ENCODE data around the gene F3.

Gene F3

GRCh38 chr1:94560333-94560732 lies 18.8 kb upstream of the F3 start:
- H3K9me3 ChIP-seq (replicated peaks in 1 of 2; ENCODE audit: control insufficient read depth in 2 of 2, insufficient read depth in 1 of 2, low read depth in 1 of 2, low read length in 2 of 2): peaks cover 2 to 3% of the 10 kb centered on the region in 2 donors
- H3K27me3 ChIP-seq (ENCODE audit: control insufficient read depth in 3 of 3, insufficient read depth in 3 of 3, low read depth in 1 of 3, low read length in 3 of 3): no peaks in the 10 kb centered on the region
- H3K4me2 ChIP-seq (ENCODE audit: insufficient read depth, low read length, poor library complexity, severe bottlenecking): no peak overlapping the region
- no peak overlapping the region for H3K18ac ChIP-seq (ENCODE audit: low read length)
- H2BK12ac ChIP-seq (ENCODE audit: low read length): no peak overlapping the region
- H3K9ac ChIP-seq (ENCODE audit: low read depth, low read length, poor library complexity): no peak overlapping the region
- WGBS, 2 donors (ENCODE audit: extremely low coverage in 2 of 2, insufficient read length in 2 of 2, insufficient replicate concordance in 1 of 2): no CpG with 5 or more reads among the region's 1 CpG
- no peak overlapping the region for H3K27ac ChIP-seq (replicated peaks; ENCODE audit: low read length)
- no peak overlapping the region for H3K4me3 ChIP-seq (ENCODE audit: low read length in 2 of 2)
- no peaks in the 10 kb centered on the region for H3K36me3 ChIP-seq (replicated peaks in 1 of 2; ENCODE audit: control insufficient read depth in 2 of 2, insufficient read depth in 2 of 2, low read length in 2 of 2)
- H2BK15ac ChIP-seq (ENCODE audit: low read length): no peak overlapping the region
- no peak overlapping the region for H4K91ac ChIP-seq (ENCODE audit: low read depth, low read length, poor library complexity)
- H3K4ac ChIP-seq (ENCODE audit: low read length): no peak overlapping the region
- H3K23ac ChIP-seq (ENCODE audit: low read depth, low read length, poor library complexity): no peak overlapping the region
- H2BK5ac ChIP-seq (ENCODE audit: low read length): no peak overlapping the region
- H2BK120ac ChIP-seq (ENCODE audit: low read depth, low read length): no peak overlapping the region
- no peak overlapping the region for H2AFZ ChIP-seq (ENCODE audit: low read length)
- no peaks in the 10 kb centered on the region for H3K79me1 ChIP-seq (ENCODE audit: low read depth, low read length)
- peaks cover 5 to 9% of the 10 kb centered on the region in 2 donors for H3K4me1 ChIP-seq (ENCODE audit: control insufficient read depth in 2 of 2, insufficient read depth in 1 of 2, low read depth in 1 of 2, low read length in 2 of 2)
- DNase-seq (ENCODE audit: low spot score): no peak
- H2AK5ac ChIP-seq (ENCODE audit: low read depth, low read length): no peak overlapping the region
- no peak overlapping the region for H3K14ac ChIP-seq (ENCODE audit: low read length)
- no peak overlapping the region for H4K8ac ChIP-seq (ENCODE audit: low read depth, low read length)

GRCh38 chr1:94559921-94560320 lies 18.4 kb upstream of the F3 start:
- no CpG with 5 or more reads among the region's 1 CpG for WGBS, 2 donors (ENCODE audit: extremely low coverage in 2 of 2, insufficient read length in 2 of 2, insufficient replicate concordance in 1 of 2)
- no peak overlapping the region for H3K27ac ChIP-seq (replicated peaks; ENCODE audit: low read length)
- H3K9me3 ChIP-seq (replicated peaks in 1 of 2; ENCODE audit: control insufficient read depth in 2 of 2, insufficient read depth in 1 of 2, low read depth in 1 of 2, low read length in 2 of 2): peaks cover 2 to 3% of the 10 kb centered on the region in 2 donors
- H4K8ac ChIP-seq (ENCODE audit: low read depth, low read length): no peak overlapping the region
- no peak overlapping the region for H3K9ac ChIP-seq (ENCODE audit: low read depth, low read length, poor library complexity)
- H3K27me3 ChIP-seq (ENCODE audit: control insufficient read depth in 3 of 3, insufficient read depth in 3 of 3, low read depth in 1 of 3, low read length in 3 of 3): no peaks in the 10 kb centered on the region
- H2BK5ac ChIP-seq (ENCODE audit: low read length): no peak overlapping the region
- peaks cover 8 to 9% of the 10 kb centered on the region in 2 donors for H3K4me1 ChIP-seq (ENCODE audit: control insufficient read depth in 2 of 2, insufficient read depth in 1 of 2, low read depth in 1 of 2, low read length in 2 of 2)
- H4K91ac ChIP-seq (ENCODE audit: low read depth, low read length, poor library complexity): no peak overlapping the region
- no peak overlapping the region for H3K23ac ChIP-seq (ENCODE audit: low read depth, low read length, poor library complexity)
- H3K4ac ChIP-seq (ENCODE audit: low read length): no peak overlapping the region
- no peak overlapping the region for H2AK5ac ChIP-seq (ENCODE audit: low read depth, low read length)
- H2BK12ac ChIP-seq (ENCODE audit: low read length): no peak overlapping the region
- H3K36me3 ChIP-seq (replicated peaks in 1 of 2; ENCODE audit: control insufficient read depth in 2 of 2, insufficient read depth in 2 of 2, low read length in 2 of 2): no peaks in the 10 kb centered on the region
- no peak overlapping the region for H3K18ac ChIP-seq (ENCODE audit: low read length)
- no peak overlapping the region for H2BK120ac ChIP-seq (ENCODE audit: low read depth, low read length)
- H3K4me2 ChIP-seq (ENCODE audit: insufficient read depth, low read length, poor library complexity, severe bottlenecking): no peak overlapping the region
- no peak overlapping the region for H2AFZ ChIP-seq (ENCODE audit: low read length)
- no peak overlapping the region for H3K14ac ChIP-seq (ENCODE audit: low read length)
- no peaks in the 10 kb centered on the region for H3K79me1 ChIP-seq (ENCODE audit: low read depth, low read length)
- no peak overlapping the region for H3K4me3 ChIP-seq (ENCODE audit: low read length in 2 of 2)
- no peak overlapping the region for H2BK15ac ChIP-seq (ENCODE audit: low read length)
- DNase-seq (ENCODE audit: low spot score): no peak

- H2BK5ac ChIP-seq (ENCODE audit: low read length): no peak overlapping the region
- no peaks in the 10 kb centered on the region for H3K36me3 ChIP-seq (replicated peaks in 1 of 2; ENCODE audit: control insufficient read depth in 2 of 2, insufficient read depth in 2 of 2, low read length in 2 of 2)
- H2AFZ ChIP-seq (ENCODE audit: low read length): no peak overlapping the region
- no peak overlapping the region for H3K14ac ChIP-seq (ENCODE audit: low read length)
- no peak overlapping the region for H2BK120ac ChIP-seq (ENCODE audit: low read depth, low read length)
- H3K4me1 ChIP-seq (ENCODE audit: control insufficient read depth in 2 of 2, insufficient read depth in 1 of 2, low read depth in 1 of 2, low read length in 2 of 2): peaks cover 25 to 41% of the 10 kb centered on the region in 2 donors
- no peak for DNase-seq (ENCODE audit: low spot score)
- no peak overlapping the region for H3K9ac ChIP-seq (ENCODE audit: low read depth, low read length, poor library complexity)
- no peak overlapping the region for H2BK15ac ChIP-seq (ENCODE audit: low read length)
- H3K4me3 ChIP-seq (ENCODE audit: low read length in 2 of 2): no peak overlapping the region
- no peak overlapping the region for H4K91ac ChIP-seq (ENCODE audit: low read depth, low read length, poor library complexity)
- H3K9me3 ChIP-seq (replicated peaks in 1 of 2; ENCODE audit: control insufficient read depth in 2 of 2, insufficient read depth in 1 of 2, low read depth in 1 of 2, low read length in 2 of 2): peaks cover 0 to 2% of the 10 kb centered on the region in 2 donors
- no peaks in the 10 kb centered on the region for H3K79me1 ChIP-seq (ENCODE audit: low read depth, low read length)
- H4K8ac ChIP-seq (ENCODE audit: low read depth, low read length): no peak overlapping the region
- no peak overlapping the region for H2AK5ac ChIP-seq (ENCODE audit: low read depth, low read length)
- no peak overlapping the region for H3K18ac ChIP-seq (ENCODE audit: low read length)
- no peak overlapping the region for H3K23ac ChIP-seq (ENCODE audit: low read depth, low read length, poor library complexity)
- H2BK12ac ChIP-seq (ENCODE audit: low read length): no peak overlapping the region
- H3K4me2 ChIP-seq (ENCODE audit: insufficient read depth, low read length, poor library complexity, severe bottlenecking): no peak overlapping the region
- no peaks in the 10 kb centered on the region for H3K27me3 ChIP-seq (ENCODE audit: control insufficient read depth in 3 of 3, insufficient read depth in 3 of 3, low read depth in 1 of 3, low read length in 3 of 3)
- no peak overlapping the region for H3K4ac ChIP-seq (ENCODE audit: low read length)
- no peak overlapping the region for H3K27ac ChIP-seq (replicated peaks; ENCODE audit: low read length)
- no CpG with 5 or more reads among the region's 5 CpGs for WGBS, 2 donors (ENCODE audit: extremely low coverage in 2 of 2, insufficient read length in 2 of 2, insufficient replicate concordance in 1 of 2)
These were observed 13.5 kb upstream of the F3 start for GRCh38 chr1:94555091-94555490.

GRCh38 chr1:94554580-94554979 lies 13.0 kb upstream of the F3 start:
- Histone ChIP-seq H3K4me1 (ENCODE audit: control insufficient read depth in 2 of 2, insufficient read depth in 1 of 2, low read depth in 1 of 2, low read length in 2 of 2) (peaks cover 22 to 39% of the 10 kb centered on the region in 2 donors), H2BK120ac (ENCODE audit: low read depth, low read length) (no peak overlapping the region), H4K91ac (ENCODE audit: low read depth, low read length, poor library complexity) (no peak overlapping the region), H3K9me3 (replicated peaks in 1 of 2; ENCODE audit: control insufficient read depth in 2 of 2, insufficient read depth in 1 of 2, low read depth in 1 of 2, low read length in 2 of 2) (peaks cover 0 to 2% of the 10 kb centered on the region in 2 donors), H2AK5ac (ENCODE audit: low read depth, low read length) (no peak overlapping the region), H3K14ac (ENCODE audit: low read length) (no peak overlapping the region), H2BK12ac (ENCODE audit: low read length) (no peak overlapping the region), H3K4ac (ENCODE audit: low read length) (no peak overlapping the region), H3K36me3 (replicated peaks in 1 of 2; ENCODE audit: control insufficient read depth in 2 of 2, insufficient read depth in 2 of 2, low read length in 2 of 2) (no peaks in the 10 kb centered on the region), H2AFZ (ENCODE audit: low read length) (no peak overlapping the region), H3K18ac (ENCODE audit: low read length) (no peak overlapping the region), H3K27ac (replicated peaks; ENCODE audit: low read length) (no peak overlapping the region), H3K4me2 (ENCODE audit: insufficient read depth, low read length, poor library complexity, severe bottlenecking) (no peak overlapping the region), H3K9ac (ENCODE audit: low read depth, low read length, poor library complexity) (no peak overlapping the region), H3K27me3 (ENCODE audit: control insufficient read depth in 3 of 3, insufficient read depth in 3 of 3, low read depth in 1 of 3, low read length in 3 of 3) (no peaks in the 10 kb centered on the region), H3K79me1 (ENCODE audit: low read depth, low read length) (no peaks in the 10 kb centered on the region), H3K23ac (ENCODE audit: low read depth, low read length, poor library complexity) (no peak overlapping the region), H4K8ac (ENCODE audit: low read depth, low read length) (no peak overlapping the region), H3K4me3 (ENCODE audit: low read length in 2 of 2) (no peak overlapping the region), H2BK15ac (ENCODE audit: low read length) (no peak overlapping the region), H2BK5ac (ENCODE audit: low read length) (no peak overlapping the region)
- no peak for DNase-seq (ENCODE audit: low spot score)
- WGBS, 2 donors (ENCODE audit: extremely low coverage in 2 of 2, insufficient read length in 2 of 2, insufficient replicate concordance in 1 of 2): no CpG with 5 or more reads among the region's 5 CpGs

Measured in neuronal stem cell (in vitro differentiated cells).